Measurements from ENCODE around the gene ADAM19. TPM values are rescaled to one million over a fixed set of nuclear protein-coding genes. Genes with fewer than 3 reads are reported as not detected.
"Not testable (repeated sequence)": the region's sequence is repeated elsewhere in the genome, so short reads cannot be mapped to it uniquely, and the experiment has no call there.

The ADAM19 gene
- total RNA-seq, 2 donors from 2014 or later = 9.9 to 46.1 TPM

DNA sequence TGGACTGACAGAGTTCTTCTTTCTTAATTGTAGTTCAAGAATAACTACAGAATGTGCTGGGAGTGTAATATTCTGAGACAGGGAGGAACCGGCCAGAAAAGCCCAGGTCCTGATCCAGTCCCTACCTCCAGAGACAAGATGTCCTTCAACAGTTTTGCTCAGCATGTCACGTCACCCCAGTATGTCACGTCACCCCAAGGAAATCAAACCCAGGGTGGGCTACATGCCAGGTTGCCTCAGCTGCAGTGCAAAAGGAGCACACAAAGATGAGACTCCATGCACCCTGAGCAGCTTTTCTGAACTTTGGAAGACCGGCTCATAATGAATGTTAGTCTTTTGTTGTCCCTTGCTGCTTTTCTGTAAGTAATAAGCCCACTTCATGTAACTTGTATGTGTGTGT is 141.5 kb downstream of the ADAM19 start:
- H3K4me3 ChIP-seq = no peak overlapping the region
- H3K9me3 ChIP-seq = no peaks in the 10 kb centered on the region
- H3K27ac ChIP-seq = no peak overlapping the region
- H3K4me1 ChIP-seq (ENCODE audit: control insufficient read depth in 1 of 2, low read depth in 2 of 2) = no peaks in the 10 kb centered on the region
- no peaks in the 10 kb centered on the region for H3K27me3 ChIP-seq (replicated peaks; ENCODE audit: insufficient read depth)
- no peaks in the 10 kb centered on the region for H3K36me3 ChIP-seq
- ATAC-seq (ENCODE audit: insufficient number of reproducible peaks, low FRiP score, low read depth) = no peak
- no peak for DNase-seq (ENCODE audit: low spot score)
- TF ChIP-seq, protein P1, sequence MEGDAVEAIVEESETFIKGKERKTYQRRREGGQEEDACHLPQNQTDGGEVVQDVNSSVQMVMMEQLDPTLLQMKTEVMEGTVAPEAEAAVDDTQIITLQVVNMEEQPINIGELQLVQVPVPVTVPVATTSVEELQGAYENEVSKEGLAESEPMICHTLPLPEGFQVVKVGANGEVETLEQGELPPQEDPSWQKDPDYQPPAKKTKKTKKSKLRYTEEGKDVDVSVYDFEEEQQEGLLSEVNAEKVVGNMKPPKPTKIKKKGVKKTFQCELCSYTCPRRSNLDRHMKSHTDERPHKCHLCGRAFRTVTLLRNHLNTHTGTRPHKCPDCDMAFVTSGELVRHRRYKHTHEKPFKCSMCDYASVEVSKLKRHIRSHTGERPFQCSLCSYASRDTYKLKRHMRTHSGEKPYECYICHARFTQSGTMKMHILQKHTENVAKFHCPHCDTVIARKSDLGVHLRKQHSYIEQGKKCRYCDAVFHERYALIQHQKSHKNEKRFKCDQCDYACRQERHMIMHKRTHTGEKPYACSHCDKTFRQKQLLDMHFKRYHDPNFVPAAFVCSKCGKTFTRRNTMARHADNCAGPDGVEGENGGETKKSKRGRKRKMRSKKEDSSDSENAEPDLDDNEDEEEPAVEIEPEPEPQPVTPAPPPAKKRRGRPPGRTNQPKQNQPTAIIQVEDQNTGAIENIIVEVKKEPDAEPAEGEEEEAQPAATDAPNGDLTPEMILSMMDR (IDR thresholded peaks at IDR 0.05) = no peak

DNA sequence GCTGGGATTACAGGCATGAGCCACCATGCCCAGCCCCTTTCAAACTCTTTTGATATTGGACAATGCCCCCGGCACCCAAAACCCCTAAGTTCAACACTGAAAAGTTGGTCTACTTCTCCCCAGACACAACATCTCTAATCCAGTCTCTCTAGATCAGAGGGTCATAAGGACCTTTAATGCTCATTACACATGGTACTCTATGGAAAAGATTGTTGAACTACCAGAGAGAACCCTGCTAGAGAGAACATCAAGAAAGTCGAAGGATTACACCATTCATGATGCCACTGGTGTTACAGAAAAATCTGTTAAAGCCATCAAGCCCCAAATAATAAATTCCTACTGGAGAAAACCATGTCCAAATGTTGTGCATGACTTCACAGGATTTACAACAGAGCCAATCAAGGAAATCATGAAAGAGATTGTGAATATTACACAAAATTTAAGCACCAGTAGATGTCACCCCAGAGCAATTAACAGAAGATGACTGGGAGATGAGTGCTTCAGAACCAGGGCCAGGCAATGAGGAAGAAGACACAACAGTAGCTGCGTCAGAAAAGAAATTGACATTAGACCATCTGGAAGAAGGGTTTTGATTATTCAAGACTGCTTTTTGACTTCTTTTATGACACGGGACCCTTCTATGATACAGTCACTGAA is 143.9 kb downstream of the ADAM19 start:
- TF ChIP-seq, protein P1 (IDR thresholded peaks at IDR 0.05) = peak; percentile 37
- H3K27me3 ChIP-seq (replicated peaks; ENCODE audit: insufficient read depth) = no peaks in the 10 kb centered on the region
- ATAC-seq (ENCODE audit: insufficient number of reproducible peaks, low FRiP score, low read depth) (no peak), DNase-seq (ENCODE audit: low spot score) (no peak)
- H3K36me3 ChIP-seq = no peaks in the 10 kb centered on the region
- no peaks in the 10 kb centered on the region for H3K9me3 ChIP-seq
- H3K4me3 ChIP-seq = no peak overlapping the region
- no peaks in the 10 kb centered on the region for H3K4me1 ChIP-seq (ENCODE audit: control insufficient read depth in 1 of 2, low read depth in 2 of 2)
- no peak overlapping the region for H3K27ac ChIP-seq

DNA sequence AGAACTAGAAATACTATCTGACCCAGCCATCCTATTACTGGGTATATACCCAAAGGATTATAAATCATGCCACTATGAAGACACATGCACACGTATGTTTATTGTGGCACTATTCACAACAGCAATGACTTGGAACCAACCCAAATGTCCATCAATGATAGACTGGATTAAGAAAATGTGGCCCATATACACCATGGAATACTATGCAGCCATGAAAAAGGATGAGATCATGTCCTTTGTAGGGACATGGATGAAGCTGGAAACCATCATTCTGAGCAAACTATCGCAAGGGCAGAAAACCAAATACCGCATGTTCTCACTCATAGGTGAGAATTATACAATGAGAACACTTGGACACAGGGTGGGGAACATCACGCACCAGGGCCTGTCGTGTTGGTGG is 145.7 kb downstream of the ADAM19 start:
- not testable (repeated sequence) for H3K4me1 ChIP-seq (ENCODE audit: control insufficient read depth in 1 of 2, low read depth in 2 of 2); H3K27ac ChIP-seq; ATAC-seq (ENCODE audit: insufficient number of reproducible peaks, low FRiP score, low read depth); H3K36me3 ChIP-seq; H3K27me3 ChIP-seq (replicated peaks; ENCODE audit: insufficient read depth); DNase-seq (ENCODE audit: low spot score); H3K9me3 ChIP-seq; H3K4me3 ChIP-seq

Other genes starting within 250 kb of the ADAM19 start
- gene NIPAL4, start 115.6 kb downstream of the ADAM19 start, total RNA-seq = under 1 TPM; 0.27 to 0.49 TPM
- gene SOX30, start 76.7 kb upstream of the ADAM19 start, total RNA-seq = not detected
- gene C5orf52, start 95.8 kb upstream of the ADAM19 start, total RNA-seq = not detected
- 1 to 10 TPM; 7.5 to 9.5 TPM for gene THG1L, start 155.6 kb upstream of the ADAM19 start, total RNA-seq
- gene LSM11, start 167.9 kb upstream of the ADAM19 start, total RNA-seq = 1 to 10 TPM; 5.3 to 6.8 TPM

Data from thoracic aorta (tissue), 2 donors.